ENCODE data around the gene PDE4D. TPM values are rescaled to one million over a fixed set of nuclear protein-coding genes. Genes with fewer than 3 reads are reported as not detected.

Gene PDE4D
- total and polyA plus RNA-seq, 2 donors (not counting 1 experiment from before 2014, with no cell fraction given) = 14.9 to 171 TPM

DNA sequence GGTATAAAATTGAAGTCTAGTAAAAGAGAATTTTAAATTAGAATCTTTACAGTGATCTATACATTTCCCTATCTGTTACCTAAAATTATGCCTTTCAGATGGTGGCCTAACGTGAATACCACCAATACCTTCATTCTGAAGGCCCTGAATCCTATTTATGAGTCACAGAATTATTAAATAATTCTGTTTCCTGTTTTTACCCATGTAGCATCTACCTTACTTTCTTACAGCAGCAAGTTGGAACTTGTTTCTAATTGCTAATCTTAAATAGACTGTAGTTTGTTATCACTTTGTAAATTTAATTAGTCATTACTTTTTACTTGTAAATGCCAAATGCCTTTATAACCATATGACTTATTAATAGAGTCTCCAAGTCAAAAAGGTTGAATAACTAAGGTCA lies 135.0 kb downstream of the PDE4D start:
- no CpG with 5 or more reads among the region's 1 CpG for WGBS (ENCODE audit: insufficient coverage)
- no peak overlapping the region for H3K27ac ChIP-seq (ENCODE audit: low read length in 2 of 2)
- ATAC-seq (ENCODE audit: low read depth) (no peak), DNase-seq (no peak)
- no peaks in the 10 kb centered on the region for H3K36me3 ChIP-seq (replicated peaks in 1 of 2; ENCODE audit: control extremely low read depth in 1 of 2, control insufficient read depth in 1 of 2, extremely low read depth in 1 of 2, insufficient read depth in 2 of 2, low read length in 1 of 2)
- ChIA-PET CTCF (no interaction called here), POLR2A (no interaction called here)
- no peak overlapping the region for H3K4me2 ChIP-seq (replicated peaks; ENCODE audit: low read depth, low read length, poor library complexity, severe bottlenecking)
- Mint-ChIP-seq H3K4me3 (no peak overlapping the region), H3K27me3 (no peaks in the 10 kb centered on the region), H3K4me1 (peaks cover 22% of the 10 kb centered on the region), H3K9me3 (ENCODE audit: insufficient read depth) (no peaks in the 10 kb centered on the region), H3K27ac (no peak overlapping the region)
- H3K9ac ChIP-seq (ENCODE audit: low read length) = no peak overlapping the region
- TF ChIP-seq, protein P1, sequence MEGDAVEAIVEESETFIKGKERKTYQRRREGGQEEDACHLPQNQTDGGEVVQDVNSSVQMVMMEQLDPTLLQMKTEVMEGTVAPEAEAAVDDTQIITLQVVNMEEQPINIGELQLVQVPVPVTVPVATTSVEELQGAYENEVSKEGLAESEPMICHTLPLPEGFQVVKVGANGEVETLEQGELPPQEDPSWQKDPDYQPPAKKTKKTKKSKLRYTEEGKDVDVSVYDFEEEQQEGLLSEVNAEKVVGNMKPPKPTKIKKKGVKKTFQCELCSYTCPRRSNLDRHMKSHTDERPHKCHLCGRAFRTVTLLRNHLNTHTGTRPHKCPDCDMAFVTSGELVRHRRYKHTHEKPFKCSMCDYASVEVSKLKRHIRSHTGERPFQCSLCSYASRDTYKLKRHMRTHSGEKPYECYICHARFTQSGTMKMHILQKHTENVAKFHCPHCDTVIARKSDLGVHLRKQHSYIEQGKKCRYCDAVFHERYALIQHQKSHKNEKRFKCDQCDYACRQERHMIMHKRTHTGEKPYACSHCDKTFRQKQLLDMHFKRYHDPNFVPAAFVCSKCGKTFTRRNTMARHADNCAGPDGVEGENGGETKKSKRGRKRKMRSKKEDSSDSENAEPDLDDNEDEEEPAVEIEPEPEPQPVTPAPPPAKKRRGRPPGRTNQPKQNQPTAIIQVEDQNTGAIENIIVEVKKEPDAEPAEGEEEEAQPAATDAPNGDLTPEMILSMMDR (IDR thresholded peaks at IDR 0.05) = no peak
- TF ChIP-seq EZH2 (IDR thresholded peaks at IDR 0.05; ENCODE audit: borderline replicate concordance, insufficient read depth, low read depth, low read length, poor library complexity, severe bottlenecking) = no peak
- no peaks in the 10 kb centered on the region for H3K9me3 ChIP-seq (ENCODE audit: control extremely low read depth in 1 of 3, control insufficient read depth in 2 of 3, insufficient read depth in 1 of 3, low read length in 2 of 3)
- peaks cover under 1 to 3% of the 10 kb centered on the region in 2 donors for H3K4me1 ChIP-seq (ENCODE audit: control insufficient read depth in 2 of 2, insufficient read depth in 2 of 2, low read length in 2 of 2)
- H2AFZ ChIP-seq (ENCODE audit: insufficient read depth, low read depth, low read length, poor library complexity, severe bottlenecking) = no peak overlapping the region
- no peaks in the 10 kb centered on the region for H4K20me1 ChIP-seq (ENCODE audit: control insufficient read depth, insufficient read depth, low read length, poor library complexity, severe bottlenecking)
- intact Hi-C loops (cut with micrococcal nuclease) = loop anchor here (5.0 kb wide), 1 partner anchor 36 kb away; no protein-coding TSS in a partner anchor
- no peak overlapping the region for H3K4me3 ChIP-seq (ENCODE audit: control extremely low read depth in 1 of 5, extremely low read depth in 1 of 5, insufficient read depth in 1 of 5, low read depth in 2 of 5, low read length in 4 of 5)
- no peaks in the 10 kb centered on the region for H3K27me3 ChIP-seq (replicated peaks in 1 of 4; ENCODE audit: control extremely low read depth in 1 of 4, control insufficient read depth in 3 of 4, insufficient read depth in 4 of 4, low read length in 3 of 4)
- H3K79me2 ChIP-seq (ENCODE audit: control insufficient read depth, insufficient read depth, low read length) = peaks cover 13% of the 10 kb centered on the region

DNA sequence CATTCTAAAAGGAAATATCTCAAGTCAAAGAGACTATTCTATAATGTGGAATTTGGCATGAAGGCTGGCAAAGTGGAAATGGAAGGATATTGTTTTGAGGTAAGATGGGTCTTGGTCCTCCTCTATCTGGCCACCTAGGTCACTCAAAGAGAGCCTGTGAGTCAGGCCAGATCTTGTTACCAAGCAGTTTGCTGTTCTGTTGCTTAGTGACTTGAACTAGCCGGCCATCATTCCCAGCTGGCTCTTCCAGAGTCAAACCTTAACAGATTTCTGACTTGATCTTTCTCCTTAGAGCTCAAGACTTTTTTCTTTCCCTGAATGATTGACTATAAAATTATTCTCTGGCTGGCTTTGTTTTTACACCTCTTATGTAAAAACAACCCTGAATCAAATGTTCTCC lies 136.1 kb downstream of the PDE4D start:
- no peak overlapping the region for H3K4me2 ChIP-seq (replicated peaks; ENCODE audit: low read depth, low read length, poor library complexity, severe bottlenecking)
- no peaks in the 10 kb centered on the region for H3K9me3 ChIP-seq (ENCODE audit: control extremely low read depth in 1 of 3, control insufficient read depth in 2 of 3, insufficient read depth in 1 of 3, low read length in 2 of 3)
- Mint-ChIP-seq H3K4me1 (peaks cover 19% of the 10 kb centered on the region), H3K27me3 (no peaks in the 10 kb centered on the region), H3K9me3 (ENCODE audit: insufficient read depth) (no peaks in the 10 kb centered on the region), H3K27ac (no peak overlapping the region), H3K4me3 (no peak overlapping the region)
- DNase-seq (no peak), ATAC-seq (ENCODE audit: low read depth) (no peak)
- H3K27me3 ChIP-seq (replicated peaks in 1 of 4; ENCODE audit: control extremely low read depth in 1 of 4, control insufficient read depth in 3 of 4, insufficient read depth in 4 of 4, low read length in 3 of 4) = no peaks in the 10 kb centered on the region
- POLR2A ChIA-PET = interaction anchor here (0.9 kb wide), 1 partner anchor 11 kb away, joined by 3 read pairs; no protein-coding TSS in a partner anchor
- no peaks in the 10 kb centered on the region for H4K20me1 ChIP-seq (ENCODE audit: control insufficient read depth, insufficient read depth, low read length, poor library complexity, severe bottlenecking)
- intact Hi-C loops (cut with micrococcal nuclease) = loop anchor here (5.0 kb wide), 1 partner anchor 35 kb away; no protein-coding TSS in a partner anchor
- WGBS (ENCODE audit: insufficient coverage) = no CpG with 5 or more reads among the region's 1 CpG
- no peaks in the 10 kb centered on the region for H3K36me3 ChIP-seq (replicated peaks in 1 of 2; ENCODE audit: control extremely low read depth in 1 of 2, control insufficient read depth in 1 of 2, extremely low read depth in 1 of 2, insufficient read depth in 2 of 2, low read length in 1 of 2)
- peaks cover 13% of the 10 kb centered on the region for H3K79me2 ChIP-seq (ENCODE audit: control insufficient read depth, insufficient read depth, low read length)
- H3K4me1 ChIP-seq (ENCODE audit: control insufficient read depth in 2 of 2, insufficient read depth in 2 of 2, low read length in 2 of 2) = peaks cover 0 to 3% of the 10 kb centered on the region in 2 donors
- TF ChIP-seq, protein P1 (IDR thresholded peaks at IDR 0.05) = no peak
- no peak for TF ChIP-seq EZH2 (IDR thresholded peaks at IDR 0.05; ENCODE audit: borderline replicate concordance, insufficient read depth, low read depth, low read length, poor library complexity, severe bottlenecking)
- CTCF ChIA-PET = no interaction called here
- no peak overlapping the region for H3K27ac ChIP-seq (ENCODE audit: low read length in 2 of 2)
- no peak overlapping the region for H2AFZ ChIP-seq (ENCODE audit: insufficient read depth, low read depth, low read length, poor library complexity, severe bottlenecking)
- H3K4me3 ChIP-seq (ENCODE audit: control extremely low read depth in 1 of 5, extremely low read depth in 1 of 5, insufficient read depth in 1 of 5, low read depth in 2 of 5, low read length in 4 of 5) = no peak overlapping the region
- H3K9ac ChIP-seq (ENCODE audit: low read length) = no peak overlapping the region
